ENCODE results near the gene SLC8A1. TPM values are rescaled to one million over a fixed set of nuclear protein-coding genes. Genes with fewer than 3 reads are reported as not detected.
A peak's percentile ranks its signal among the peaks of the same experiment; 100 is the strongest.

Gene SLC8A1
- total and polyA plus RNA-seq, 11 donors = 61.9 to 1,521 (median 827) TPM

- Histone ChIP-seq H3K36me3 (no peaks in the 10 kb centered on the region), H3K4me3 (no peak overlapping the region), H3K27ac (peak overlapping the region in 3 of 12 donors; percentile 14 to 54 (median 16)), H3K4me1 (peaks cover 0 to 55% (median 21%) of the 10 kb centered on the region in 12 donors), H3K27me3 (no peaks in the 10 kb centered on the region), H3K9me3 (peaks cover 0 to 12% (median 0%) of the 10 kb centered on the region in 12 donors)
- ATAC-seq = no peak
- WGBS, 4 donors = 42 to 60% (median 56%) methylated on average over 4 of the region's 4 CpGs
- no peak for DNase-seq
- intact Hi-C loops (cut with DNase I) = no loop called here
- TF ChIP-seq POLR2A (IDR thresholded peaks at IDR 0.05) (no peak), CTCF (IDR thresholded peaks at IDR 0.05) (no peak)
These were observed 224.7 kb downstream of the SLC8A1 start for GRCh38 chr2:40227210-40227609.

- peaks cover 0 to 17% (median 0%) of the 10 kb centered on the region in 12 donors for H3K9me3 ChIP-seq
- intact Hi-C loops (cut with DNase I) = no loop called here
- no peaks in the 10 kb centered on the region for H3K36me3 ChIP-seq
- H3K4me1 ChIP-seq = peaks cover 0 to 55% (median 21%) of the 10 kb centered on the region in 12 donors
- ATAC-seq (peak in 2 of 4 donors; percentile 12 to 44), DNase-seq (no peak)
- no peak overlapping the region for H3K4me3 ChIP-seq
- no peak for TF ChIP-seq POLR2A (IDR thresholded peaks at IDR 0.05)
- no peak for TF ChIP-seq CTCF (IDR thresholded peaks at IDR 0.05)
- peak overlapping the region in 4 of 12 donors; percentile 16 to 57 (median 37) for H3K27ac ChIP-seq
- H3K27me3 ChIP-seq = no peaks in the 10 kb centered on the region
These were observed 225.3 kb downstream of the SLC8A1 start for GRCh38 chr2:40226637-40227036.

- H3K9me3 ChIP-seq = peaks cover 0 to 20% (median 0%) of the 10 kb centered on the region in 12 donors
- peaks cover 0 to 56% (median 23%) of the 10 kb centered on the region in 12 donors for H3K4me1 ChIP-seq
- TF ChIP-seq POLR2A (IDR thresholded peaks at IDR 0.05) (no peak), CTCF (IDR thresholded peaks at IDR 0.05) (no peak)
- H3K4me3 ChIP-seq = no peak overlapping the region
- peak; percentile 53 to 82 (median 68) for ATAC-seq
- DNase-seq = no peak
- 20 to 44% (median 27%) methylated on average over 2 of the region's 2 CpGs for WGBS, 4 donors
- H3K27ac ChIP-seq = peak overlapping the region in 4 of 12 donors; percentile 10 to 57 (median 44)
- intact Hi-C loops (cut with DNase I) = no loop called here
- H3K27me3 ChIP-seq = no peaks in the 10 kb centered on the region
- no peaks in the 10 kb centered on the region for H3K36me3 ChIP-seq
These were observed 226.2 kb downstream of the SLC8A1 start for GRCh38 chr2:40225670-40226210.

- 52 to 67% (median 60%) methylated on average over 4 of the region's 4 CpGs for WGBS, 4 donors
- ATAC-seq = no peak
- peak overlapping the region in 1 of 12 donors; percentile 2 for H3K27ac ChIP-seq
These were observed 227.6 kb downstream of the SLC8A1 start for GRCh38 chr2:40224318-40224717.

More at GRCh38 chr2:40224318-40224717, 227.6 kb downstream of the SLC8A1 start:
- Histone ChIP-seq H3K4me3 (no peak overlapping the region), H3K36me3 (no peaks in the 10 kb centered on the region), H3K27me3 (no peaks in the 10 kb centered on the region), H3K4me1 (peaks cover 0 to 65% (median 33%) of the 10 kb centered on the region in 12 donors), H3K9me3 (peaks cover 0 to 20% (median 0%) of the 10 kb centered on the region in 12 donors)
- TF ChIP-seq CTCF (IDR thresholded peaks at IDR 0.05) (no peak), POLR2A (IDR thresholded peaks at IDR 0.05) (no peak)
- no peak for DNase-seq
- intact Hi-C loops (cut with DNase I) = no loop called here
